Epithelial cell of esophagus (primary cell): ENCODE data around the gene EDC3.

Experiments used
- DNase-seq: peaks from one replicate; pipeline ENCODE4 v3.0.0; 2010; ENCODE audit warnings: low read depth
- H3K4me3 ChIP-seq: 2 replicates; pipeline ENCODE4 v1.5.1; 2011; ENCODE audit warnings: mild to moderate bottlenecking, low read length, control low read depth
- TF ChIP-seq, protein P1 (sequence below): IDR thresholded peaks from 2 replicates; pipeline ENCODE4 v1.5.1; 2011; ENCODE audit warnings: low read depth, mild to moderate bottlenecking, low read length, control low read depth, inconsistent platforms; ENCODE audit not compliant: insufficient read depth; ENCODE audit errors: missing control alignments

The EDC3 gene

DNA sequence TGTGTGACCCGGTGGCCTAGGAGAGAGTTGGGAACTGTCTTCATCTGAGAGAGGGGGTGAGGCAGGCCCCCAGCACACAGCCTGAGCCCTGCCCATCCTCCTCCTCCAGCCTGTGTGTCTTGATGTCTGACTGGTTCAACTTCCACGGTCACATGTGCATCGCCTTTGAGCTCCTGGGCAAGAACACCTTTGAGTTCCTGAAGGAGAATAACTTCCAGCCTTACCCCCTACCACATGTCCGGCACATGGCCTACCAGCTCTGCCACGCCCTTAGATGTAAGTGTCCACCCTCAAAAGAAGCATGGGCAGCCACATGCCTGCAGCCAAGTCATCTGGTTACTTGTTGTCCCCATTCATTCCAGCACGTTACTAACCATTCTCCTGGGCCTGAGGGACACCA lies 70.1 kb downstream of the EDC3 start:
- no peak overlapping the region for H3K4me3 ChIP-seq
- DNase-seq, result no peak
- TF ChIP-seq, protein P1, sequence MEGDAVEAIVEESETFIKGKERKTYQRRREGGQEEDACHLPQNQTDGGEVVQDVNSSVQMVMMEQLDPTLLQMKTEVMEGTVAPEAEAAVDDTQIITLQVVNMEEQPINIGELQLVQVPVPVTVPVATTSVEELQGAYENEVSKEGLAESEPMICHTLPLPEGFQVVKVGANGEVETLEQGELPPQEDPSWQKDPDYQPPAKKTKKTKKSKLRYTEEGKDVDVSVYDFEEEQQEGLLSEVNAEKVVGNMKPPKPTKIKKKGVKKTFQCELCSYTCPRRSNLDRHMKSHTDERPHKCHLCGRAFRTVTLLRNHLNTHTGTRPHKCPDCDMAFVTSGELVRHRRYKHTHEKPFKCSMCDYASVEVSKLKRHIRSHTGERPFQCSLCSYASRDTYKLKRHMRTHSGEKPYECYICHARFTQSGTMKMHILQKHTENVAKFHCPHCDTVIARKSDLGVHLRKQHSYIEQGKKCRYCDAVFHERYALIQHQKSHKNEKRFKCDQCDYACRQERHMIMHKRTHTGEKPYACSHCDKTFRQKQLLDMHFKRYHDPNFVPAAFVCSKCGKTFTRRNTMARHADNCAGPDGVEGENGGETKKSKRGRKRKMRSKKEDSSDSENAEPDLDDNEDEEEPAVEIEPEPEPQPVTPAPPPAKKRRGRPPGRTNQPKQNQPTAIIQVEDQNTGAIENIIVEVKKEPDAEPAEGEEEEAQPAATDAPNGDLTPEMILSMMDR, result no peak

DNA sequence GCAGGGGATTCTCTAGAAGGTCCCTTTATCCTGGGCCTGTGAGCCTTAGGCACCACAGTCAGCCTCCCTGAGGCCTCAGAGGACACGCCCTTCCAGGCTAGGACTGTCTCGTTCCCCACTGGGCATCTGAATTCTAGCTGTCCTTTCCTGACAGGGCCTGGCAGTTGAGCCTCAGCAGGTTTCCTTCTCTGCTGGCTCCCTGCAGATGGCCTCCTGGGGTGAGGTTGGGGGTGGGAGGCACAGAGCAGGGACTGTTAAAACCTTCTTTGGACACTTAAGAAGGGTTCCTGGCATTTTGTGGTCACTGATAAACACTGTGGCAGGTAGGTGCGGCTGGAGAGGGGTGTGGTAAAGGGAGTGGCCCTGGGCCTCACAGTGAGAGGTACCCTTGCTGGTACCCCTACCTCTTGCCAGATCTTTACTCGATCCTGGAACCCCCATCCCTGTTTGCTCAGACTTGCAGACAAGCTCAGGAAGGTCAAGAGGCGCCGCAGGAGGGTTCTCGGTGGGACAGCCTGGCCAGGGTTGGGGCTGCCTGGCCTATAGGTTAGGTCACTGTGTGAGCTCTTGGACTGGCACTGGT lies 71.7 kb downstream of the EDC3 start:
- no peak overlapping the region for H3K4me3 ChIP-seq
- DNase-seq, result no peak
- TF ChIP-seq, protein P1, result no peak

DNA sequence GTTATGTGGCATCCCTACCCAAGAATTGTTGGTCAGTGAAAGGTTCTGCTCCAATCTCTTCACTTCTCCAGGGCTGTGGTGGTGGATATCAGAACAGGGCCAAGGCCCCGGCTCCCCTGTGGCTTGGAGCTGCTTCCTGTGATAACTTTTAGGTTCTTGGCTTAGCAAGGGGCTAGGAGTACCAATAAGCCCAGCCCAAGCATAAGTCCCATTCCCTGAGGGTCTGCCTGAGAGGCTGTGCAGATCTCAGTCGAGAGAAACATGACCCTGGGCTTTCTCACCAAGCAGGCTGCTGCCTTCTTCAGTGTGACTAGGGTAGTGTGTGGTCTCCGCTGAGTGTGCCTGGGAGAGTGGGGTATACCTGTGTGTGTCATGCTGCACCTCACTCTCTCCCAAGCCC lies 73.1 kb downstream of the EDC3 start:
- no peak for DNase-seq
- H3K4me3 ChIP-seq, result no peak overlapping the region
- TF ChIP-seq, protein P1, result no peak

DNA sequence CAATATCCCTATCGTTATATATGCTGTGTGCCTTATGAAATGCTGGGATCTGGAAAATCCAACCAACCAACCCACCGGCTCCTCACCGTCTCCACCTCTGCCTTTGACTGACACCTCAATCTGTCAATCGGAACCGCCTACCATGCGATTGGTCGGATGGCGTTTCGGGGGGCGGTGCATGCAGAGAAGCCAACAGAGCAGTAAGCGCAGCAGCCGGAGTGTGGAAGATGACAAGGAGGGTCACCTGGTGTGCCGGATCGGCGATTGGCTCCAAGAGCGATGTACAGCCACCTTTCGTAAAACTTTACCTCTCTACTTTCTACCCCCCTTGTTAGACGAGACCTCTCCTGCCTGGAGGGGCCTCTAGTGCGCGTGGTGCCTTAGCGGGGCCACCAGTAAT lies 73.9 kb downstream of the EDC3 start:
- no peak overlapping the region for H3K4me3 ChIP-seq
- no peak for DNase-seq
- TF ChIP-seq, protein P1, result no peak

DNA sequence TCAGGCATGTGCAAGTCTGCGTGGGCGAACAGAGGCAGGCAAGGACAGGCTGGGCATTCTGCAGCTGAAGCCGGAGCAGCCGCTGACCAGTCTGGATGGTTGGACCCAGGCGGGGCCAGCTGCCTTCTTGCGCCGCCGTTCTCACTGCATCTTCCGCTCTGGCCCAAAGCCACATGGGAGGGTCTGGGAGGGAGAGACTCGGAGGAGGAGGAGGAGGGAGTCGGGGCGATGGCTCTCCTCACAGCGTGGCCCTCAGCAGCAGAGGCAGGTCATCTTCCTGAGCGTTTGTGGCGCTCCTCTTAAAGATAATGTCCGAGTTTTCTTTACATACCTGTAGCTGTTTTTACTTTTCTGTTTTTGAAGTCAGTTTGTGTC lies 74.3 kb downstream of the EDC3 start:
- TF ChIP-seq, protein P1, result no peak
- DNase-seq, result no peak
- no peak overlapping the region for H3K4me3 ChIP-seq

DNA sequence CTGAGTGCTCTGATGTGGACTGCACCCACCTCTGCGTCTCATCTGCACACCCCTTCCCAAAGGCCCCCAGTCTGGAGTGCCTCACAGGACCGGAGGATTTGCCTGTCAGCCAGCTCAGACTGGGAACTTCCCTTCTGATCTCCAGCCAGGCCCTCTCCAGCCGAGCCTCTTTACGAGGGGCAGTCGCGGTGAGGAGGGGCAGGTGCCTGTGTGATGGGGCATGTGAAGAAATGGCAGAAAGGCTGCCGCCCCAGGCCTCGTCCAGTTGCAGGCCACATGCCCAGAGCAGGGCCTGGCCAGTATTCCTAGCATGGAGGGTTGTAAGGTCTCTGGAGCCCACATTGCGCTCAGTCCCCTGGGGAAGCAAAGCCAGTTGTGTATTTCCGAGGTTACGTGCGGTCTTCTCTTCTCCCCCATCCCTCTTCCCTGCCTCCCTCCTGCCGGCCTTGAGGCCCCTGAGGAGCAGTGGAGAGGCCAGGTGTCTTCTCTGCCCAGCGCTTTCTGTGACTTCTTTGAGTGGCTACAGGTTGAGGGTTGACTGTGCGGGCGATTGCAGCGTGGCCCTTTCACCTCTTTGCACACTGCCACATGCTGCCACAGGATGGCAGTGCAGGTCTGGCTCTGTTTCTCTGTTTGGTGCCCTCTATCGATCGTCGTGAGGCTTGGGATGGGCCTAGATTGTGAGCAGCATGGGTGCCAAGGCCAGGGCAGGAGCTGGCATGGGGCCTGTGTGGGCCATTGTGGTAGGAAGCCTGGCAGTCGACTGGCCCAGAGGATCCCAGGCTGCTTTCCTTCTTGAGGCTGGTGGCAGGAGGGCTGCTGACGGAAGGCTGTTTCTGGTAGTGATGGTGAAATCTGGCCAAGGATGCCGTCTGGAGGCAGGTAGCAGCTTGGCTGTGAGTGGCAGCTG lies 74.9 kb downstream of the EDC3 start:
- TF ChIP-seq, protein P1, result peak; percentile 99
- no peak overlapping the region for H3K4me3 ChIP-seq
- peak; percentile 84 for DNase-seq
